HG02678 (cell line): Measurements from ENCODE around the gene IFNG.
A peak's percentile ranks its signal among the peaks of the same experiment; 100 is the strongest.

Source experiments
- ATAC-seq: cut with Tn5 transposase; IDR thresholded peaks from one replicate; pipeline ENCODE4 v1.9.1; 2021; ENCODE audit warnings: mild to moderate bottlenecking, moderate library complexity; ENCODE audit not compliant: unreplicated experiment

The IFNG gene

DNA sequence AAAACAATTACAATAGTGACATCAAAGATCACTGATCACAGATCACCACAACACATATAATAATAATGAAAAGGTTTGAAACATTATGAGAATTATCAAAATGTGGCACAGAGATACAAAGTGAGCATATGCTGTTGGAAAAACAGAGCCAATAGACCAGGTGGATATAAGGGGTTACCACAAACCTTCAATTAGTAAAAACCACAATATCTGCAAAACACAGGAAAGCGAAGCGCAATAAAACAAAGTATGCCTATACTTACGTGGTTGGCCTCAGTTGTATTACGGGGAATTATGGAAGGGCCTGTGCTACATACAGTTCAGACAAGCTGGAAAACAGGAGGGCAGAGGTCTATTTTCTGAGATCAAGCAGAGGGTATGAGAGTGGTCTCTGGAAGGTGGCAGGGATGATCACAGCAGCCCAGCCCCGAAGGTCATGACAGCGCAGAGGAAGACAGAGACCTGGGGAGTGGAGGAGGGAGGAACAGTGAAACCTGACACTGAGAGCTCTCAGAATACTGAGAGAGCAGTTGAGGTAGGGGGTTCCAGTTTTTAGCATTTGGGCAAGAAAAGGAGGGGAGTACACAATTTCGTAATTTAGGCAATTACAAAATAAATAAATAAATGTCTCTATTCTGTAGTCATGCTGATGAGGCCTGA is 41.3 kb downstream of the IFNG start:
- no peak for ATAC-seq

DNA sequence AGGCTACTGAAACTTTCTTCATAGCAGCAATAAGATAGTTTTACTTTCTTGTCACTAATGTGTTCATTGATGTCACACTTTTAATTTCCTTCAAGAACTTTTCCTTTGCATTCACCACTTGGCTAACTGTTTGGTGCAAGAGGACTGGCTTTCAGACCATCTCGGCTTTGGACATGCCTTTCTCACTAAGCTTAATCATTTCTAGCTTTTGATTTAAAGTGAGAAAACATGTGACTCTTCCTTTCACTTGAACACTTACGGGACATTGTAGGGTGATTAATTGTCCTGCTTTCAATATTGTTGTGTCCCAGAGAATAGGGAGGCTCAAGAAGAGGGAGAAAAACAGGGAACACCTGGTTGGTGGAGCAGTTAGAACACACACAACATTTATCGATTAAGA is 41.9 kb downstream of the IFNG start:
- ATAC-seq, result no peak

DNA sequence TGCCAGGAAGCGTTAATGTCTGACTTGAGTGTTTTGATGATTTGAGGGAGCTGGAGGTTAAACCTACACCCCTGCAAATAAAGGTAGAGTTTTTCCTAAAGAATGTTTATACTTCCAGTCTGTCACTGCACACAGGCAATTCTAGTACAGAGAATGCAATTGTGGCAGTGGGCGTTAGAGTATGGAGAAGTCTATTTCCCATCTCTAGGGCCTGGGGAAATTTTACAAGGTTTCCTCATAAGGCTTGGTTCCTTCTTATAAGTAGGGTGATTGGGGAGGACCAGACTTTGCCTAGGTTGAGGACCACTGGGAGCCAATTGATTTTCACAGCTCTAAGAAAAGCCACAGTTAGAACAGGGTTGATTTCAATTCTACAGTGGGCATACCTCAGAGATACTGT is 44.3 kb downstream of the IFNG start:
- no peak for ATAC-seq

DNA sequence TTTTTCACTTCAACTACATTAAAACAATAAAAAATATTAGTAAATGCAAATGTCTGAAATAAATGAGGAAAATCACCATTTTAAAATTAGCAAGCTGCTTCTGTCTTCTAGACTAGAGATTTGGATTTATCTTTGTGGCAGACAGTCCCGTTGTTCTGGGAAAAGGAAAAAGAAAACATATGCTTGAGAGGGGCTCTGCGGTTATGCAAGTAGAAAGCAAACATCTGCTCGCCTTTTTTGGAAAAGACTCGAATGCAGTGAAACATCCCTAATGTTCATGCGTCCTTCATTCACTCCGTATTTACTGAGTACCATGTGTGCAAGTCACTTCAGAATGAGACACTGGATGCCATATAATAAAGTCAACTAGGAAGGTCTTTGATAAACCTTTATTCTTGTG is 44.9 kb downstream of the IFNG start:
- no peak for ATAC-seq

DNA sequence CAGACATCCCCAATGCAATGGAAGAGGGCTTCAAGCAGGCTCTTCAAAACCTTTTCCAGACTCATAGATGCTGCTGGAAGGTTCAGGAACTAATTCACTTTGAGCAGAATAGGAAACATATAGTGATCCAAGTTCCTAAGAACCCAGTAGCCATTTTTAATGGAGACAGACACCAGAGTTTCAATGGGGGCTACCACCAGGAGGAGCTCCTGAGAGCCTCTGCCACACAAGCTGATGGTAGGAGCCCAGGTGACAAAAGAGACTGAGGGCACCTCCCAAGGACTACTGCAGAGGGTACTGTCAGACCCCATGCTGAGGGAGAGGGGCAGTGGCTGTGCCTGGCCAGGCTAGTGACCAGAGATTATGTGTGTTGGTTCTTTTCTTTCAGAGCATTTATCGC is 45.9 kb downstream of the IFNG start:
- ATAC-seq, result peak; percentile 45

DNA sequence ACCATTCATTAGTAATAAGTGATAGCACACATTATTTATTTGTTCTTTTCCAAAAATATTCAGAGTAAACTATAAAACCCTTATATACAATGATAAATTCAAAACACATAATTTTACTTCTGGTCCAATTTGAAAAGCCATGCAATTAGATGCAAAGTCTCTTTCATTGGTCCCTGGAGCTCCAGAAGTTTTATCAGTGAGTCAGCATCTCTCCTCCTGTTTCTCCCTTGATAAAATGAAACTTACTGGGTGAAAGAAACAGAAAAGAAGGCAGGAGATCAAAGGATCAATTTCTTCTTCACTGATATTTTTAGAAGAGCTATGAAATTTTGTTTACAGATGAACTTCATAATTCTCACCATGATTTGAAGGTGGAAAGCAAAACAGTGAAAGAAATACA is 47.5 kb downstream of the IFNG start:
- ATAC-seq, result no peak

DNA sequence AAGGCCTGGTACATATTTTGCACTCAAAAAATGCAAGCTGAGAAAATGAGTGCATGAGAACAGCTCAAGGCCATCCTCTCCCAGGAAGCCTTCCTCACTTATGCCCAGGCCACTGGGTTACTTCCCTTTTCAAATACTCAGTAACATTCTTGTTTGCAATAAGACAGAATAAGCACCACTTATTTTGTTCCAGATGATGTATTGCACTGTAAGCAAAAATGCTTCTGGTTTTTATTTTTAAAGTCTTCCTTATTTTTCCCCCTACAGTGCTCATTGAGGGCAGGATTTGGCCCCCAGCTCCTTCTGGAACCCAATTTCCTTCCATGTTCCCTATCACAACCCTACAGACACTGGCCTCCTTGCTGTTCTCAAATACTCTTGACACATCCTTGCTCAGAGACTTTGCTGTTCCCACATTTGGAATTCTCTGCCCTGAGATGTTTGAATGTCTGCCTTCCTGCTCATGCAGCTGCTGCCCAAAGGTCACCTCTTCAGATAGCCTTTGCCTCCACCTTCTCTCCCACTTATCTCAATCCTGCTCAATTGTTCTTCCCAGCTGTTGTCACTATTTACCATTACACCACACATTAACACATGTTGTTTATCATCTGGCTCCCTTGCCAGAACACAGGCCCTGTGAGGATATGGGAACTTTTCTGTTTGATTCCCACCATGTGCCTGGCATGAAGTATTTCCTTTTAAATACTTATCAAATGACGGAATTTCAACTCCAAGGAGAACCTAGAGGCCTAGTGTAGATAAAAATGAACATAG is 49.9 kb downstream of the IFNG start:
- no peak for ATAC-seq

DNA sequence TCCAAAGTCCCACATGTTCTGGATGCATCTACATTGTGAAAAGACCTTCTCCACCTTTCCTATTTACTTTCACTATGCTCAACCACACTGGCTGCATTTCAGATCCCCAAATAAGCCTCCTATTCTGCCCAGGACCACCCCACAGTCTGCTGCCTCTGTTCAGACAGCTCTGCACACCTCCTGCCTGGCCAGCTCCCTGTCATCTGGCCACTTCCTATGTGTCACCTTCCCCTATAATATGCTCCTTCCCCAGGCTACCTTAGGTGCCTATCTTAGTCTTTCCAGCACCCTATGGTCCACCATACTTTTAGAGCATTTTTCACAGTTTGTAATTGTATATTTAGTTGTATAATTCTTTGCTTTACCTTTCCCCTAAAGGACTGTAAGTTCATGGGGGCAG is 50.5 kb downstream of the IFNG start:
- ATAC-seq, result no peak

DNA sequence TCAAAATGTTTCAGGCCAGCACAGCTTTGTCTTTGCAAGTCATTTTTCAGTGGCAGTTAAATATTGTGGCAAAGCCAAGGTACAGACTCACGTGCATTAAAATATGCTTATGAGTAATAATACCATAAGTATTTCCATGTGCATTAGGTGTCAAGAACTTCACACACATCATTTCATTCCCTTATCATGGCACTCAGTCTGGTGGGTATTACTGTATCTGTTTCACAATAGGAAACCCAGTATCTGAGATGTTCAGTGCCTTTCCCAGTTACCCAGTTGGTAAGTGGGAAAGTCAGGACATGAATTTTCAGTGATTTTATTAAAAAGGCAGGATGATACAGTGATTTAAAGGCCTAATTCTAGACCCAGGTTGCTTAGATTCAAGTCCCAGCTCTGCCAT is 52.9 kb downstream of the IFNG start:
- no peak for ATAC-seq

DNA sequence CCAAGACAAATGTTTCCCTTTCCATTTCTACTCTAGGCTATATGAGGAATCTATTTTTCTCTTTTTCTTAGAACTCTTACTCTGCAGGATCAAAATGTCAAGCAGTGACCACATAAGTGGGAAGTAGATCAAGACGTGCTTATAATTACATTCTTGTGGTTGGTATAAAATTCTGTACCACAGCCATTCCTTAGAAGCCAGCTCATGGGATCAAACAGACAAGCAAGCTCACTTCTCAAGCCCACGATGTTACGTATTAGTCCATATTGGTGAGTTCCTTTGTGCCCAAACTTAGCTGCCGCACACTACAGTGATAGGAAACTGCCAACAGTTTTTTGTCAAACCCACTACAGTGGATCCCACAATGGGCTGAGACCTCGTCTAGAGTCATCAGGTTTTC is 53.4 kb downstream of the IFNG start:
- no peak for ATAC-seq
